Stimulated activated naive CD8-positive, alpha-beta T cell treated with anti-CD3 and anti-CD28 coated beads, Interleukin-15, Interleukin-2, amounts not matched to agents 100 ng/mL and 50 ng/mL, for 24 hours (primary cell): ENCODE measurements around the gene TMC1.

ENCODE experiments used
- H3K27ac Mint-ChIP-seq: one replicate; pipeline ENCODE4 v1.8.0; 2021; ENCODE audit warnings: mild to moderate bottlenecking, mixed read lengths
- H3K27me3 Mint-ChIP-seq: one replicate; pipeline ENCODE4 v1.8.0; 2021; ENCODE audit warnings: mixed read lengths
- H3K36me3 Mint-ChIP-seq: one replicate; pipeline ENCODE4 v1.8.0; 2021; ENCODE audit warnings: low read depth, mixed read lengths
- H3K4me1 Mint-ChIP-seq: one replicate; pipeline ENCODE4 v1.8.0; 2021; ENCODE audit warnings: low read depth, mixed read lengths
- H3K4me3 Mint-ChIP-seq: one replicate; pipeline ENCODE4 v1.8.0; 2021; ENCODE audit warnings: mild to moderate bottlenecking, mixed read lengths
- H3K9me3 Mint-ChIP-seq: one replicate; pipeline ENCODE4 v1.8.0; 2021; ENCODE audit warnings: mixed read lengths

TMC1 gene

GRCh38 chr9:72863456-72864094, 342.2 kb downstream of the TMC1 start:
- H3K9me3 Mint-ChIP-seq, result no peaks in the 10 kb centered on the region
- H3K4me3 Mint-ChIP-seq, result no peak overlapping the region
- H3K27ac Mint-ChIP-seq, result no peak overlapping the region
- H3K4me1 Mint-ChIP-seq, result no peaks in the 10 kb centered on the region
- no peaks in the 10 kb centered on the region for H3K36me3 Mint-ChIP-seq
- H3K27me3 Mint-ChIP-seq, result no peaks in the 10 kb centered on the region

DNA sequence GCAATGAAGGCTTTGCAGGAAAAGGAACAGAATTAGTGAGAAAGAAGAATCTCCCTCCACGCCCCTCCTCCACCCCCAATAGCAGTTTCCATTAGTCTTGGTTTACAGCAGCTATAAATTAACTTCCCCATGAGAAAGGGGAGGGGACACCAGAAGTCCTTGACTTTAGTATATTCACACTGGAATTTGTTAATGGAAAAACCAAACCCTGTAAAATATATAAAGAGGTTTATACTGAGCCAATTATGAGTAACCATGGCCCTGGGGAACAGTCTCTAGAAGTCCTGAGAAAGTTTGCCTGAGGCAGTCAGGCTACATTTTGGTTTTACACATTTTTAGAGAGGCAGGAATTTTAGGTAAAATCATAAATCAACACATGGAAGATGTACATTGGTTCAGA, 342.9 kb downstream of the TMC1 start:
- H3K36me3 Mint-ChIP-seq, result no peaks in the 10 kb centered on the region
- no peak overlapping the region for H3K4me3 Mint-ChIP-seq
- H3K9me3 Mint-ChIP-seq, result no peaks in the 10 kb centered on the region
- H3K27me3 Mint-ChIP-seq, result no peaks in the 10 kb centered on the region
- H3K4me1 Mint-ChIP-seq, result no peaks in the 10 kb centered on the region
- H3K27ac Mint-ChIP-seq, result no peak overlapping the region

DNA sequence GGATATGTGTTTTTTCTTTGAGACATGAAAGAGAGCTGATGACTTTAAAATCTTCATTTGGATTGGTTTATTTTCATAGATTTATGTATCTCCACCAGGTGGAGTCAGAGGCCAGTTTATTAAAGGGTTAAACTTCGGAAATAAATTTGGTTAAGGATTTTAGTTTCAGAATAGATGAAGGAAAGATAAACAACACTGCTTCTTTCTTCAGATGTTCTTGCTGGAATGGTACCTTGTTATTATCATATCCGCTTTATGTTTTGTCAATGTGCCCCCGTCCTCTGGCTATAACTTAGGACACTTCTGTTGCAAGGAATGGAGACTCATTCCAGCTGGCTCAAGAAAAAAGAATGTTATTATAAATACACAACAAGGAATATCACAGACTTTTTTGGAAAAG, 350.3 kb downstream of the TMC1 start:
- H3K27ac Mint-ChIP-seq, result no peak overlapping the region
- no peak overlapping the region for H3K4me3 Mint-ChIP-seq
- H3K36me3 Mint-ChIP-seq, result no peaks in the 10 kb centered on the region
- H3K27me3 Mint-ChIP-seq, result peaks cover 3% of the 10 kb centered on the region
- no peaks in the 10 kb centered on the region for H3K9me3 Mint-ChIP-seq
- H3K4me1 Mint-ChIP-seq, result no peaks in the 10 kb centered on the region

DNA sequence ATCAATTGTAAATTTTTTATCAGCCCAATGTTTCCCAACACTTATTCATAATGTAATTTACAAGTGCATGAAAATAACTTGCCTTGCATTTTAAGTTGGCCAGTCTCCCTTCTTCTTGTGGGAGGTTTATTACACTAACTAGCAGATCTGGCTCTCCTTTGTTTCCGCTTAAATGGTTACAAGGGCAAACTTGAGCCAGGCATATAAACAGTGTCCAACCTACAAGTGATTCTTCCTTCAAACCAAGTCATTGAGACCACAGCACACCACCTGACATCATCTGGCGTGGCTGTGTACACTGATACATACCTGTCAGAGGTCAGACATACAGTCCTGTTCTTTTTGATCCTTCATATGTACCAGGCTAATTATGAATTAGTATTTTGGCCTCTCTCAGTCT, 351.3 kb downstream of the TMC1 start:
- no peaks in the 10 kb centered on the region for H3K9me3 Mint-ChIP-seq
- no peaks in the 10 kb centered on the region for H3K36me3 Mint-ChIP-seq
- H3K4me1 Mint-ChIP-seq, result no peaks in the 10 kb centered on the region
- peaks cover 3% of the 10 kb centered on the region for H3K27me3 Mint-ChIP-seq
- H3K27ac Mint-ChIP-seq, result no peak overlapping the region
- no peak overlapping the region for H3K4me3 Mint-ChIP-seq

GRCh38 chr9:72873456-72873855, 352.0 kb downstream of the TMC1 start:
- no peaks in the 10 kb centered on the region for H3K36me3 Mint-ChIP-seq
- H3K27me3 Mint-ChIP-seq, result peaks cover 3% of the 10 kb centered on the region
- H3K4me1 Mint-ChIP-seq, result no peaks in the 10 kb centered on the region
- H3K9me3 Mint-ChIP-seq, result no peaks in the 10 kb centered on the region
- no peak overlapping the region for H3K27ac Mint-ChIP-seq
- no peak overlapping the region for H3K4me3 Mint-ChIP-seq

DNA sequence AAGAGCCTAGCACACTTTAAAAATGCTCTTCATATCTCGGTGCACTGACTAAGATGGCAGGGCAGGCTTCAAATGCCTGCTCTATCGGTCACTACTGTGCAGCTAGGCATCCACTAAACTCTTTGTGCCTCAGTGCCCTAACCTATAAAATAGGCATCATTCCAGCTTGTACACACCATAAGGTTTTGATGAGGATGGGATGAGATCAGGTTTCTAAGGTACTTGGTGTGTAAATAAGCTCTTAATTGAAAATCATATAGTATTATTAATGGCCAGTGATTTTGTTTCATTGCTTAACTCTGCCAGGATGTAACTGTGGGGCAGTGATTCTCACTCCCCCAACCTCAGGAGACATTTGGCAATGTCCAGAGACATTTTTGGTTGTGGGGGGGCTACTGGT, 352.9 kb downstream of the TMC1 start:
- H3K9me3 Mint-ChIP-seq, result no peaks in the 10 kb centered on the region
- no peak overlapping the region for H3K27ac Mint-ChIP-seq
- H3K27me3 Mint-ChIP-seq, result peaks cover 3% of the 10 kb centered on the region
- H3K4me1 Mint-ChIP-seq, result no peaks in the 10 kb centered on the region
- no peaks in the 10 kb centered on the region for H3K36me3 Mint-ChIP-seq
- H3K4me3 Mint-ChIP-seq, result no peak overlapping the region

DNA sequence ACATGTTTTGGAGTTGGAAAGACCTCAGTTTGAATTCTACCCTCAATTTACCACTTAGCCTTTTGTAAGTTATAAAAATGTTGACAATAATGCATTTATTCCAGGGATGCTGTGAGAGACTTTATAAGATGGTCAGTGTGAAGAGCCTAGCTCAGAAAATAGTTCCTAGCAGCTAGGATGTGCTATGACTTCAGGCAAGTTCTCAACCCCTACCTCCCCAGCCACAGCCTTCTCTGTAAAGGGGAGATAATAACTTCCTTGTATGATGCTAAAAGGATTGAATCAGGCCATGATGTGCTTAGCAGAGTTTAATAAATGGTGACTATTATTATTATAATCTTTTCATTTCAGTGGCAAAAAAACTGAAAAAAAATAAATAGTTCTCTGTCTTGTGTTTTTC, 353.8 kb downstream of the TMC1 start:
- no peak overlapping the region for H3K27ac Mint-ChIP-seq

GRCh38 chr9:72880821-72881220, 359.4 kb downstream of the TMC1 start:
- Mint-ChIP-seq H3K36me3 (no peaks in the 10 kb centered on the region), H3K4me3 (no peak overlapping the region), H3K4me1 (no peaks in the 10 kb centered on the region), H3K9me3 (no peaks in the 10 kb centered on the region), H3K27ac (no peak overlapping the region), H3K27me3 (no peaks in the 10 kb centered on the region)

More for the DNA sequence above, 353.8 kb downstream of the TMC1 start:
- H3K27me3 Mint-ChIP-seq, result peaks cover 3% of the 10 kb centered on the region
- no peaks in the 10 kb centered on the region for H3K36me3 Mint-ChIP-seq
- no peaks in the 10 kb centered on the region for H3K4me1 Mint-ChIP-seq
- H3K4me3 Mint-ChIP-seq, result no peak overlapping the region
- no peaks in the 10 kb centered on the region for H3K9me3 Mint-ChIP-seq

DNA sequence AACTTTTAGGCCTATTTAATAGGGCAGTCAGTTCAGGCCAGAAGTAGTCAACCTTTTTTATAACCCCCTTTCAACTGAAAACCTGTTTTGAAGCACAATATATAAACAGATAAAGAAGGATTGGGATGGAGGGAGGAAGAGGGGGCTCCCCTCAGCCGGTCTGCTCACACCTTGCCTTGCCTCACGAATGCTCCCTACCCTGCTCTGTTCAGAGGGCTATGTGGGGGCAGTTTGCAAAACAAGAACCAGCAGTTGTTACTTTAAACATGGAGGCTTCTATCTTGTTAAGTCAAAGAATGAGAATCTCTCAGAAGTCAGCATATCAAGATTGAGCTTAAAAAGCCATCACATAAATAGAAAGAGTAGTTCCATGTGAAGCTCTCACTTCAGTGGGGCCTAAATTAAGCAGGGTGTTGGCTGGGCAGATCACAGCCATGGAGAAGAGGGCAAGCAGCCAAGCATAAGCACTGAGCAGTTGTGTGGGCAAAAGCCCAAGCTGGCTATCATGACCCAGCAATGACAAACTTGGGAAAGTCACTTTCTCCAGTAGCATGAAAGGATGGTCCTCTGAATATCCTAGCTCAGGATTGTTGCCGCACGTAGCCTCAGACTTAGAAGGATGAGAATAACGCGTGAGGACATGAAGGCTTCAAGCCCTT, 360.8 kb downstream of the TMC1 start:
- Mint-ChIP-seq H3K27me3 (peaks cover 3% of the 10 kb centered on the region), H3K4me3 (no peak overlapping the region), H3K4me1 (no peaks in the 10 kb centered on the region), H3K27ac (no peak overlapping the region), H3K9me3 (no peaks in the 10 kb centered on the region), H3K36me3 (no peaks in the 10 kb centered on the region)

- no peaks in the 10 kb centered on the region for H3K36me3 Mint-ChIP-seq
- H3K4me3 Mint-ChIP-seq, result no peak overlapping the region
- H3K4me1 Mint-ChIP-seq, result no peaks in the 10 kb centered on the region
- H3K27me3 Mint-ChIP-seq, result peaks cover 4% of the 10 kb centered on the region
- H3K27ac Mint-ChIP-seq, result no peak overlapping the region
- H3K9me3 Mint-ChIP-seq, result no peaks in the 10 kb centered on the region
These were observed 362.5 kb downstream of the TMC1 start for GRCh38 chr9:72883875-72884274.

DNA sequence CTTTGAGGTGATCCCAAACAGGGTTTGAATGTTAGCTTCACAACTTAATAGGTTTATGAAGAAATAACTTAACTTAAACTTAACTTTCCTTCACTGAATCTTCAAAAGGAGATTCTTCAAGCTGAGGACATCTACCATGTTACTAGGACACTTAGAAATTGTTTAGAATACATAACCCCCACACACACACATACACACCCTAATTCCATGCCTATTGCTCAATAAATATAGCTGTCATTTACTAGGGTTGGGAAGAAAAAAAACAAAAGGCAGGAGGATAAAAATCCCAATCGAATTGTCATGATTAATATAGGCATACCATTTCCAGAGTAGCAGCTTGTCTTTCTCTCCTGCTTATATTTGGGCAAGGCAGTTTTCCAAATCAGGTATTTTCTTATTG, 363.1 kb downstream of the TMC1 start:
- H3K9me3 Mint-ChIP-seq, result no peaks in the 10 kb centered on the region
- H3K4me1 Mint-ChIP-seq, result no peaks in the 10 kb centered on the region
- no peak overlapping the region for H3K4me3 Mint-ChIP-seq
- H3K27ac Mint-ChIP-seq, result no peak overlapping the region
- no peaks in the 10 kb centered on the region for H3K36me3 Mint-ChIP-seq
- peaks cover 7% of the 10 kb centered on the region for H3K27me3 Mint-ChIP-seq
